ENCODE results near the gene C2CD4C.
A peak's percentile ranks its signal among the peaks of the same experiment; 100 is the strongest.
"Not testable (repeated sequence)": the region's sequence is repeated elsewhere in the genome, so short reads cannot be mapped to it uniquely, and the experiment has no call there.

The C2CD4C gene

GRCh38 chr19:408902-409515 lies at the start of gene C2CD4C:
C2CD4C (minus strand) TSS chr19:409147; CDS start chr19:408361, 786 bp downstream.
- peak in 1 of 2 donors; percentile 24 for DNase-seq

GRCh38 chr19:458091-459042 lies 49.4 kb upstream of the C2CD4C start:
- DNase-seq, result no peak

GRCh38 chr19:457636-458035 lies 48.7 kb upstream of the C2CD4C start:
- no peak for DNase-seq

- DNase-seq, result no peak
These were observed 47.7 kb upstream of the C2CD4C start for GRCh38 chr19:456547-457110.

- no peak for DNase-seq
These were observed 47.1 kb upstream of the C2CD4C start for GRCh38 chr19:455851-456546.

- DNase-seq, result no peak
These were observed 46.2 kb upstream of the C2CD4C start for GRCh38 chr19:455031-455705.

- DNase-seq, result no peak
These were observed 44.7 kb upstream of the C2CD4C start for GRCh38 chr19:453606-454005.

- DNase-seq, result no peak
These were observed 43.9 kb upstream of the C2CD4C start for GRCh38 chr19:452829-453228.

GRCh38 chr19:450912-451481 lies 42.0 kb upstream of the C2CD4C start:
- not testable (repeated sequence) for DNase-seq

- no peak for DNase-seq
These were observed 41.0 kb upstream of the C2CD4C start for GRCh38 chr19:449916-450315.

GRCh38 chr19:447816-448560 lies 39.0 kb upstream of the C2CD4C start:
- DNase-seq, result no peak

GRCh38 chr19:447064-447426 lies 38.1 kb upstream of the C2CD4C start:
- no peak for DNase-seq

GRCh38 chr19:444677-445210 lies 35.8 kb upstream of the C2CD4C start:
- DNase-seq, result no peak

- no peak for DNase-seq
These were observed 34.1 kb upstream of the C2CD4C start for GRCh38 chr19:443005-443404.

- no peak for DNase-seq
These were observed 33.1 kb upstream of the C2CD4C start for GRCh38 chr19:442085-442484.

GRCh38 chr19:441213-441836 lies 32.4 kb upstream of the C2CD4C start:
- no peak for DNase-seq

GRCh38 chr19:440391-441212 lies 31.7 kb upstream of the C2CD4C start:
- DNase-seq, result no peak

- no peak for DNase-seq
These were observed 30.4 kb upstream of the C2CD4C start for GRCh38 chr19:439167-439900.

GRCh38 chr19:438416-438958 lies 29.5 kb upstream of the C2CD4C start:
- no peak for DNase-seq
